ENCODE data around the gene NDUFB4.
"Not testable (repeated sequence)": the region's sequence is repeated elsewhere in the genome, so short reads cannot be mapped to it uniquely, and the experiment has no call there.

Gene NDUFB4

DNA sequence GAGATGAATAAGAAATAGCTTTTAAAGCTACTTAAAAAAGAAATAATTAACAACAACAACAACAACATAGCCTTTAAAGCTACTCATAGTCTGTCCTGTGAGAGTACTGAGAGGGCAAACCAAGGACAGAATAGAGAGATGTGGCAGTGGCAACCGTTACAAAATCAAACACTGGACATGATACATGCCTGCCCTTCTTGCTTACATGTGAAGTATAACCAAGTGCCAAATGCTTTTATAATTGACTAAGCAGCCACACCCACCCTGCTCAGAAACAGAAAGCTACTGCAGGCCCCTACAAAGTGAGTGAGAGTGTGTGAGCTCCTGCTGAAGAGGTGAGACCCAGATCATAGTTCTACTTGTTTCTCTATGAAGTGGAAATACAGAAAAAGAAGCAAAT is 38.4 kb downstream of the NDUFB4 start:
- TF ChIP-seq CTCF (conservative IDR thresholded peaks at IDR 0.05; ENCODE audit: low read length) (no peak), EZH2phosphoT487 (IDR thresholded peaks at IDR 0.05; ENCODE audit: borderline replicate concordance) (no peak)
- Histone ChIP-seq H3K79me2 (ENCODE audit: insufficient read depth, low read length) (no peaks in the 10 kb centered on the region), H3F3A (ENCODE audit: low read depth) (no peaks in the 10 kb centered on the region), H3K9me3 (ENCODE audit: insufficient read depth, low read depth, low read length) (no peaks in the 10 kb centered on the region), H2AFZ (ENCODE audit: low read length) (no peak overlapping the region), H3K9me2 (replicated peaks; ENCODE audit: low read depth, low read length) (no peaks in the 10 kb centered on the region), H3K4me1 (ENCODE audit: insufficient read depth, low read length, poor library complexity, severe bottlenecking) (no peaks in the 10 kb centered on the region), H3K36me3 (ENCODE audit: insufficient read depth, low read length) (no peaks in the 10 kb centered on the region), H3K27me3 (ENCODE audit: insufficient read depth, low read length, poor library complexity, severe bottlenecking) (no peaks in the 10 kb centered on the region), H4K20me1 (ENCODE audit: insufficient read depth, low read length, poor library complexity, severe bottlenecking) (no peaks in the 10 kb centered on the region), H3K4me3 (ENCODE audit: low read length, poor library complexity, severe bottlenecking) (no peak overlapping the region), H3K9ac (ENCODE audit: low read depth, low read length, poor library complexity, severe bottlenecking) (no peak overlapping the region), H3K4me2 (ENCODE audit: low read depth, low read length, poor library complexity, severe bottlenecking) (no peak overlapping the region)

- no peaks in the 10 kb centered on the region for H3K27me3 ChIP-seq (ENCODE audit: insufficient read depth, low read length, poor library complexity, severe bottlenecking)
- H3K36me3 ChIP-seq (ENCODE audit: insufficient read depth, low read length), result no peaks in the 10 kb centered on the region
- H3K9me3 ChIP-seq (ENCODE audit: insufficient read depth, low read depth, low read length), result no peaks in the 10 kb centered on the region
- no peak overlapping the region for H3K9ac ChIP-seq (ENCODE audit: low read depth, low read length, poor library complexity, severe bottlenecking)
- H2AFZ ChIP-seq (ENCODE audit: low read length), result no peak overlapping the region
- H3K9me2 ChIP-seq (replicated peaks; ENCODE audit: low read depth, low read length), result no peaks in the 10 kb centered on the region
- H4K20me1 ChIP-seq (ENCODE audit: insufficient read depth, low read length, poor library complexity, severe bottlenecking), result no peaks in the 10 kb centered on the region
- no peaks in the 10 kb centered on the region for H3K4me1 ChIP-seq (ENCODE audit: insufficient read depth, low read length, poor library complexity, severe bottlenecking)
- no peaks in the 10 kb centered on the region for H3F3A ChIP-seq (ENCODE audit: low read depth)
- H3K79me2 ChIP-seq (ENCODE audit: insufficient read depth, low read length), result no peaks in the 10 kb centered on the region
- no peak overlapping the region for H3K4me3 ChIP-seq (ENCODE audit: low read length, poor library complexity, severe bottlenecking)
- H3K4me2 ChIP-seq (ENCODE audit: low read depth, low read length, poor library complexity, severe bottlenecking), result no peak overlapping the region
- TF ChIP-seq CTCF (conservative IDR thresholded peaks at IDR 0.05; ENCODE audit: low read length) (no peak), EZH2phosphoT487 (IDR thresholded peaks at IDR 0.05; ENCODE audit: borderline replicate concordance) (no peak)
Measured at GRCh38 chr3:120636795-120637401, 40.8 kb downstream of the NDUFB4 start.

GRCh38 chr3:120637851-120638559 is 41.9 kb downstream of the NDUFB4 start:
- Histone ChIP-seq H3K4me2 (ENCODE audit: low read depth, low read length, poor library complexity, severe bottlenecking) (no peak overlapping the region), H4K20me1 (ENCODE audit: insufficient read depth, low read length, poor library complexity, severe bottlenecking) (no peaks in the 10 kb centered on the region), H3K27me3 (ENCODE audit: insufficient read depth, low read length, poor library complexity, severe bottlenecking) (no peaks in the 10 kb centered on the region), H3F3A (ENCODE audit: low read depth) (no peaks in the 10 kb centered on the region), H3K9me2 (replicated peaks; ENCODE audit: low read depth, low read length) (no peaks in the 10 kb centered on the region), H3K79me2 (ENCODE audit: insufficient read depth, low read length) (no peaks in the 10 kb centered on the region), H3K4me3 (ENCODE audit: low read length, poor library complexity, severe bottlenecking) (no peak overlapping the region), H3K4me1 (ENCODE audit: insufficient read depth, low read length, poor library complexity, severe bottlenecking) (no peaks in the 10 kb centered on the region), H3K9me3 (ENCODE audit: insufficient read depth, low read depth, low read length) (no peaks in the 10 kb centered on the region), H3K9ac (ENCODE audit: low read depth, low read length, poor library complexity, severe bottlenecking) (no peak overlapping the region), H3K36me3 (ENCODE audit: insufficient read depth, low read length) (no peaks in the 10 kb centered on the region), H2AFZ (ENCODE audit: low read length) (0 out of 2 replicates have a peak overlapping the region, but pooled peaks have one; percentile 16)
- no peak for TF ChIP-seq CTCF (conservative IDR thresholded peaks at IDR 0.05; ENCODE audit: low read length)
- no peak for TF ChIP-seq EZH2phosphoT487 (IDR thresholded peaks at IDR 0.05; ENCODE audit: borderline replicate concordance)

GRCh38 chr3:120638820-120639219 is 42.7 kb downstream of the NDUFB4 start:
- H2AFZ ChIP-seq (ENCODE audit: low read length); H4K20me1 ChIP-seq (ENCODE audit: insufficient read depth, low read length, poor library complexity, severe bottlenecking); H3K9me3 ChIP-seq (ENCODE audit: insufficient read depth, low read depth, low read length); H3K36me3 ChIP-seq (ENCODE audit: insufficient read depth, low read length); H3K9me2 ChIP-seq (replicated peaks; ENCODE audit: low read depth, low read length); H3K79me2 ChIP-seq (ENCODE audit: insufficient read depth, low read length); H3K4me2 ChIP-seq (ENCODE audit: low read depth, low read length, poor library complexity, severe bottlenecking); H3F3A ChIP-seq (ENCODE audit: low read depth); H3K4me1 ChIP-seq (ENCODE audit: insufficient read depth, low read length, poor library complexity, severe bottlenecking); H3K27me3 ChIP-seq (ENCODE audit: insufficient read depth, low read length, poor library complexity, severe bottlenecking); H3K4me3 ChIP-seq (ENCODE audit: low read length, poor library complexity, severe bottlenecking); H3K9ac ChIP-seq (ENCODE audit: low read depth, low read length, poor library complexity, severe bottlenecking): not testable (repeated sequence)
